Fibroblast of lung (primary cell): Measurements from ENCODE around the gene FAM110D.

ENCODE experiments used
- EZH2 ChIP-seq: IDR thresholded peaks from 2 replicates; pipeline ENCODE4 v1.5.1; 2012; ENCODE audit warnings: low read length, control low read depth, mild to moderate bottlenecking; ENCODE audit errors: missing control alignments
- TF ChIP-seq, protein P1 (sequence below), 2 donors: IDR thresholded peaks in 1 of 2; conservative IDR thresholded peaks in 1 of 2; 1 replicate in 1 of 2; 2 replicates in 1 of 2; pipeline ENCODE4 v1.5.1; 2011 to 2012; ENCODE audit warnings: low read length in 2 of 2, control low read depth in 1 of 2, inconsistent platforms in 1 of 2, low read depth in 1 of 2, mild to moderate bottlenecking in 1 of 2

DNA sequence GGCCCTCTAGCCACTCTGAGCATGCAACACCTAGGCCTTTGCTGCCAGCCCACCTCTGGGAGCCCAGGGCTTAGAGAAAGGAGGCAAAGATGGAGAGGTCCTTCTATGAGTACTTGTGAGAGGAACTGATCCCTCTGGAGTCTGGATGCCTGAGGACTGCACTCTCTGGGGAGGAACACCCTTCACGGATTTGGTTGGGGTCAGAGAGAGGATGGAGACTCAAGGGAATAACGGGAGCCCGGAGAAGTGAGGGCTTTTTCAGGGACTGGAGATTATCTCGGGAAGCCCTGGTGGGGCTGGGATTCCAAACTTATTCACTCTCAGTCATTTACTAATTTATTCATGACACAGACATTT is 10.3 kb downstream of the FAM110D start:
- TF ChIP-seq, protein P1, sequence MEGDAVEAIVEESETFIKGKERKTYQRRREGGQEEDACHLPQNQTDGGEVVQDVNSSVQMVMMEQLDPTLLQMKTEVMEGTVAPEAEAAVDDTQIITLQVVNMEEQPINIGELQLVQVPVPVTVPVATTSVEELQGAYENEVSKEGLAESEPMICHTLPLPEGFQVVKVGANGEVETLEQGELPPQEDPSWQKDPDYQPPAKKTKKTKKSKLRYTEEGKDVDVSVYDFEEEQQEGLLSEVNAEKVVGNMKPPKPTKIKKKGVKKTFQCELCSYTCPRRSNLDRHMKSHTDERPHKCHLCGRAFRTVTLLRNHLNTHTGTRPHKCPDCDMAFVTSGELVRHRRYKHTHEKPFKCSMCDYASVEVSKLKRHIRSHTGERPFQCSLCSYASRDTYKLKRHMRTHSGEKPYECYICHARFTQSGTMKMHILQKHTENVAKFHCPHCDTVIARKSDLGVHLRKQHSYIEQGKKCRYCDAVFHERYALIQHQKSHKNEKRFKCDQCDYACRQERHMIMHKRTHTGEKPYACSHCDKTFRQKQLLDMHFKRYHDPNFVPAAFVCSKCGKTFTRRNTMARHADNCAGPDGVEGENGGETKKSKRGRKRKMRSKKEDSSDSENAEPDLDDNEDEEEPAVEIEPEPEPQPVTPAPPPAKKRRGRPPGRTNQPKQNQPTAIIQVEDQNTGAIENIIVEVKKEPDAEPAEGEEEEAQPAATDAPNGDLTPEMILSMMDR (conservative IDR thresholded peaks at IDR 0.05 in 1 of 2, IDR thresholded peaks at IDR 0.05 in 1 of 2; ENCODE audit: low read depth in 1 of 2, low read length in 2 of 2), result no peak
- TF ChIP-seq EZH2, result no peak
